T47D (cell line): ENCODE results near the gene ATP2C1.
A peak's percentile ranks its signal among the peaks of the same experiment; 100 is the strongest.

ENCODE experiments used
- DNase-seq, 2 experiments: peaks; one replicate each; pipeline versions ENCODE4 v3.0.0 to v3.0.0-alpha.2; 2011 to 2012; ENCODE audit warnings: low read depth in 1 of 2, low spot score in 1 of 2
- JUND ChIP-seq: IDR thresholded peaks from 2 replicates; pipeline ENCODE4 v1.6.1; 2012; ENCODE audit warnings: low read depth
- in situ Hi-C: cut with HindIII; loops from 2 replicates; pipeline ENCODE4 v1.10.0; 2016; ENCODE audit warnings: low sequenced_read_pairs, low pct_unique_long_range_greater_than_20kb

ATP2C1 gene

DNA sequence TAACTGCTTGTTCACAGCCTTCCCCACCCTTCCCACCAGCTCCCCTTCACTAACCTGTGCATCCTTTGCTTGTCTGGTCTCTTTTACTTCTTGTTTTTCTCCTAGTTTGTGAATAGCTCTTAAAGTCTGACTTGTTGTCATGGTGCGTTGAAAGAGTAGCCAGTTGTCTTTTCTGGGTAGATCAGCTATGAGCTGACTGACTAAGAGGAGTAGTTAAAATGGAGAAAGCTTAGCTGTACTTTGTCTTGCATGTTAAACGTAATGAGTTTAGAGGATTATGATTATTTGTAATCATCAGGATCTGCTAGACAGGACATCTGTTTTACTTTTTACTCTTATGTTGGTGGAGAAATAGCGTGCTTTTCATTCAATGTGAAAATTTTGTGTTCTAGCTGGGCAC, 35.9 kb downstream of the ATP2C1 start:
- no peak for TF ChIP-seq JUND
- in situ Hi-C loops = no loop called here
- no peak for DNase-seq

DNA sequence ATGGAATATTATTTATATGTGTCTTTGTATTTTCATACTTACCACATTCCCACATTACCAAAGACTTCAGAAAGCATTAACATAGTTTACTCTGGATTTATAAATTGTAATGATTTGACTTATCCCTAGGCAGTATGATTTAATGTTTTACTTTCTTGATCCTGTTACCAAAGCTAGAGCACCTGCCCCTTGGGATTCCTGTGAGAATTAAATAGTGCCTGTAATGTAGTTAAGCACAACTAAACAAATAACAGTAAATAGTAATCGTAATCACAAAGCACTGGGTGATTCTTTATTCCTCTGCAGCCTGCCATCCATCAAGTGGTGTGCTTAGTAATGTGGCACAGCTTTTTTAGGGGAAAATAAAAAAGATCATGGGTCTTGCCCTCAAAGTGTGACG, 39.1 kb downstream of the ATP2C1 start:
- in situ Hi-C loops = no loop called here
- TF ChIP-seq JUND = no peak
- DNase-seq = no peak

- in situ Hi-C loops = no loop called here
- TF ChIP-seq JUND = no peak
Observed at GRCh38 chr3:130933801-130934345, 40.0 kb downstream of the ATP2C1 start.

DNA sequence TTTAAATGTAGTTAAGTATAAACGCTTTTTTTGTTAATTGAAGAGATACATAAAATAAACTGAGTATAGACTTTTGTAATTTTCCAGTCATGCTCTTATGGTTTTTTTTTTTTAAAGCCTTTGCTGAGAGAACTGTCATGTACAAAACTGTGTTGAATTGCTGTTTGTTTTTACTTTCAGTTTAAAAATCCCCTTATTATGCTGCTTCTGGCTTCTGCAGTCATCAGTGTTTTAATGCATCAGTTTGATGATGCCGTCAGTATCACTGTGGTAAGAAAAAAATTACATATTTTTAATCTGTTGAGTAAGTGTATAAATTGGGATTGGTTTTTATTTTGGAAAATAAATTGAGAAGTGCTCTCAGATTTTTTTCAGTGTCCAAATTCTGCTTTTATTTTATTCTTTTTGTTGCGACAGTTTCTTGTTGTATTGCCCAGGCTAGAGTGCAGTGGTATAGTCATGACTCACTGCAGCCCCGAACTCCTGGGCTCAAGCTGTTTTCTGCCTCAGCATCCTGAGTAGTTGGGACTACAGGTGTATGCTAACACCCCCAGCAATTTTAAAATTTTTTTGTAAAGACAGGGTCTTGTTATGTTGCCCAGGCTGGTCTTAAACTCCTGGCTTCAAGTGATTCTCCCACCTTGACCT, 40.7 kb downstream of the ATP2C1 start:
- no peak for TF ChIP-seq JUND
- in situ Hi-C loops = no loop called here
- no peak for DNase-seq

More at GRCh38 chr3:130933801-130934345, 40.0 kb downstream of the ATP2C1 start:
- DNase-seq = no peak

DNA sequence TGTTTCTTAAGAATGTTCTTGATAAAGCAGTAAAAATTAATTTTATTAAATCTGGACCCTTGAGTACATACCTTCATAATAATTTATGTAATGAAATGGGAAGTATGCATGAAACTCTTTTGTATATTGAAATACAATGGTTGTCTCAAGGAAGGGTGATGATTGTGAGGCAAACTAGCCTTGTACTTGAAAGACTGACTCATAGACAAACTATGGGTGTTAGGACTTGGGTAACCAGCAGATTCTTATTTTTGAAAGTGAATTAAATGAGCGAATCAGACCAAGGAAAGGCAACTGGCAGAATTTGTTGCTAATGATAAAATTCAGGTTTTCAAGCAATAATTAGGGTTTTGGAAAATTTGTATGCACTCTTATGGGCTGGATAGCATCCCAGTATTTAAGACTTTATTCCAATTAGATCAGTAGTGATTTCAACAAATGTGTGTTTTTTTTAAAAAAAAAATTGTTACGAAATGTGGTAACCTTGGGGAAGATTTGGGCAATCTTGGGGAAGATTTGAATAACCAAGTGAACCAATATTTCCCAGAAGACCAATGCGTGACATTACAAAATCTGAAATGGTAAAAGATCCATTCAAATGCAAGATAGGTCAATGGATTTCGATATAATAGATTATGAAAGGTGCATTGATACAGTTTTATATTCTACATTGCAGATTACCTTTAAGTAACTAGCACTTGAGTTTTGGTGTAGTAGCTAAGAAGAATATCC, 42.0 kb downstream of the ATP2C1 start:
- in situ Hi-C loops = no loop called here
- DNase-seq = no peak
- TF ChIP-seq JUND = no peak

GRCh38 chr3:130939753-130940152, 45.9 kb downstream of the ATP2C1 start:
- TF ChIP-seq JUND = no peak
- DNase-seq = no peak
- in situ Hi-C loops = no loop called here

- no peak for DNase-seq
- no peak for TF ChIP-seq JUND
- in situ Hi-C loops = no loop called here
Observed at GRCh38 chr3:130941793-130942192, 47.9 kb downstream of the ATP2C1 start.

GRCh38 chr3:130946882-130947281, 53.0 kb downstream of the ATP2C1 start:
- in situ Hi-C loops = no loop called here
- no peak for TF ChIP-seq JUND
- DNase-seq = peak in 1 of 2 experiments; percentile 3

DNA sequence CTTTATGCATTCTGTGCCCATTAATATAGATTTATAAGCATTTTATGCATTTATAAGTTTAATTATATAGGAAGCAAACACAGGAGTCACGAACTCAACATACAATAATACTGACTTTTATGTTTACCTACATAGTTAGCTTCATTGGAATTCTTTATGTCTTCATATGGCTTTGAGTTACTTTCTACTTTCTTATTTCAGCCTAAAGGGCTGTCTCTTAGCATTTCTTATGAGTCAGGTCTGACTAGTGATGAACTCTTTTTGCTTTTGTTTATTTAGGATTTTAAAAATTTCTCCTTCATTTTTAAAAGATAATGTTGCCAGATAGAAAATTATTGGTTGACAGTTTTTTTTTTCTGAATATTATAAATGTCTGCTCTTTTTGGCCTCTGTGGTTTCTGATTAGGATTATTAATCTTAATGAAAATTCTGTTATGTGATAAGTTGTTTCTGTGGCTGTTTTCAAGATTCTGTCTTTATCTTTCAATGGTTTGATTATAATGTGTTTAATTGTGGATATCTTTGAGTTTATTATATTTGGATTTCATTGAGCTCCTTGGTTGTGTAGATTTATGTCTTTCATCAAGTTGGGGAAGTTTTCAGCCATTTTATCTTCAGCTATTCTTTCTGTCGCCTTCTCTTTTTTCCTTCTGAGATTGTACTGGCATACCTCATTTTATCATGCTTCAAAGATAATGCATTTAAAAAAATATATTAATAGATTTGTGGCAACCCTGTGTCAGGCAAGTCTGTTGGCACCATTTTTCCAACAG, 54.3 kb downstream of the ATP2C1 start:
- in situ Hi-C loops = no loop called here
- TF ChIP-seq JUND = no peak
- DNase-seq = no peak

DNA sequence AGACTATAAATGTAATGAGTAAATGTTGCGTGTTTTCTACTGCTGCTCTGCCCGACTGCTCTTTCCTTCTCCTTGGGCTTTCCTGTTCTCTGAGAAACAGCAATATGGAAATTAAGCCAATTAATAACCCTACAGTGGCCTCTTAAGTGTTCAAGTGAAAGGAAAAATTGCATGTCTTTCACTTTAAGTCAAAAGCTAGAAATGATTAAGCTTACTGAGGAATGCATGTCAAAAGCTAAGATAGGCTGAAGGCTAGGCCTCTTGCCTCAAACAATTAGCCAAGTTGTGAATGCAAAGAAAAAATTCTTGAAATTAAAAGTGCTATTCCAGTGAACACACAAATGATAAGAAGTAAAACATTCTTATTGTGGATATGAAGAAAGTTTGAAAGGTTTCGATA, 55.0 kb downstream of the ATP2C1 start:
- in situ Hi-C loops = no loop called here
- no peak for TF ChIP-seq JUND

GRCh38 chr3:130950124-130950523, 56.2 kb downstream of the ATP2C1 start:
- DNase-seq = no peak
- in situ Hi-C loops = no loop called here
- no peak for TF ChIP-seq JUND

More for the DNA sequence above, 55.0 kb downstream of the ATP2C1 start:
- DNase-seq = no peak

DNA sequence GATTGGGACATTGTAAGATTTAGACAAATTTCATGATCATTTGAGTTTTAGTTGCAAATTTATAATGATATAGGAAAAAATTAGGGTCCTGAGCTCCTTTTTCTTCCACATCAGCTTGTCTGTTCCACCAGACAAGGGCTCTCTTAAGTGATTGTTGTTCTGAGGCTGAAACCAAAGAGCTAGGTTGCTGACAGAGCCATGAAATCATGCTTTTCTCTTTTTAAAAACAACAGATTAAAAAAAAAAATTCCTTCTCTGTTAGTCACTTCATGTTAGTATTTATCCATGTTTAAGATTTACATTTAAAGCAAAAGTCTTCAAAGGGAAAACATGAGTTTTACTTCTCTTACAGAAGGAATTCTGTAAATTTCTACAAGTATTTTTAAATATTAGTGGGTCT, 56.8 kb downstream of the ATP2C1 start:
- in situ Hi-C loops = no loop called here
- DNase-seq = no peak
- TF ChIP-seq JUND = no peak

DNA sequence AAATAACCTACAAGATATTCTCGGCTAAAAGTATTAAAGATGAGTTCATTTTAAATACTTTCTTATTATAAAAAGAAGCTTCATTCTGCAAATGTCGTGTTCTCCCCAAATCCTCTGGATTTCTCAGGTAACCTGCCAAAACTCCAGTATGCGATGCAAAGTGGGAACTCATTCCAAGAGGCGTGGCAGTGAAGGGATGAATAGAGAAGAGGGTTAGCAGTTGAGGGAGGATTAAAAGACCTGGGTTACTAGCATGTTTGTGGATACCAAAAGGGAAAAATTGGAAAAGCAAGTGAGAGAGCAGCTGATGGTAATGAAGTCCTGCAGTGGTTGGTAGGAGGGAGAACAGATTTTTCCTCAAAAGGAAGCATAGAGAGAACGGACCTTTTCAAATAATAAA, 61.6 kb downstream of the ATP2C1 start:
- no peak for TF ChIP-seq JUND
- DNase-seq = no peak
- in situ Hi-C loops = no loop called here
